Activated T-cell treated with anti-CD3 and anti-CD28 coated beads, Interleukin-2, amount 50 U/mL, for 1 hour (primary cell): Measurements from ENCODE around the gene SQSTM1.
A peak's percentile ranks its signal among the peaks of the same experiment; 100 is the strongest.

ENCODE experiments used
- DNase-seq: peaks from one replicate; pipeline ENCODE4 v3.0.0-alpha.2; 2020

Gene SQSTM1

GRCh38 chr5:179795049-179795862 lies 25.4 kb upstream of the SQSTM1 start:
- peak; percentile 33 for DNase-seq

GRCh38 chr5:179795863-179796833 lies 24.6 kb upstream of the SQSTM1 start:
- peak; percentile 80 for DNase-seq

- no peak for DNase-seq
Measured at GRCh38 chr5:179796877-179797608, 23.7 kb upstream of the SQSTM1 start.

- DNase-seq, result no peak
Measured at GRCh38 chr5:179797741-179798140, 23.0 kb upstream of the SQSTM1 start.

- no peak for DNase-seq
Measured at GRCh38 chr5:179798144-179798770, 22.4 kb upstream of the SQSTM1 start.

- no peak for DNase-seq
Measured at GRCh38 chr5:179798771-179799643, 21.7 kb upstream of the SQSTM1 start.

GRCh38 chr5:179799644-179799973 lies 21.1 kb upstream of the SQSTM1 start:
- no peak for DNase-seq

GRCh38 chr5:179800071-179800695 lies 20.5 kb upstream of the SQSTM1 start:
- DNase-seq, result no peak

GRCh38 chr5:179800696-179801201 lies 20.0 kb upstream of the SQSTM1 start:
- DNase-seq, result no peak

- DNase-seq, result peak; percentile 89
Measured at GRCh38 chr5:179801304-179802206, 19.1 kb upstream of the SQSTM1 start.

GRCh38 chr5:179802207-179802883 lies 18.4 kb upstream of the SQSTM1 start:
- DNase-seq, result no peak

- no peak for DNase-seq
Measured at GRCh38 chr5:179802950-179803562, 17.6 kb upstream of the SQSTM1 start.

GRCh38 chr5:179803651-179804554 lies 16.8 kb upstream of the SQSTM1 start:
- no peak for DNase-seq

- no peak for DNase-seq
Measured at GRCh38 chr5:179804555-179804947, 16.2 kb upstream of the SQSTM1 start.

GRCh38 chr5:179805070-179805528 lies 15.6 kb upstream of the SQSTM1 start:
- no peak for DNase-seq

- DNase-seq, result no peak
Measured at GRCh38 chr5:179805529-179806249, 15.0 kb upstream of the SQSTM1 start.
